Activated T-cell treated with anti-CD3 and anti-CD28 coated beads, Interleukin-2, amount 50 U/mL, for 24 hours (primary cell): ENCODE data around the gene CIDEB.
"Not testable (repeated sequence)": the region's sequence is repeated elsewhere in the genome, so short reads cannot be mapped to it uniquely, and the experiment has no call there.

Source experiments
- DNase-seq: peaks from one replicate; pipeline ENCODE4 v3.0.0-alpha.2; 2020
- H3K27ac Mint-ChIP-seq: 2 replicates; pipeline ENCODE4 v1.8.0; 2020; ENCODE audit warnings: mild to moderate bottlenecking, mixed read lengths
- H3K27me3 Mint-ChIP-seq: 2 replicates; pipeline ENCODE4 v1.8.0; 2020; ENCODE audit warnings: mixed read lengths
- H3K36me3 Mint-ChIP-seq: 2 replicates; pipeline ENCODE4 v1.8.0; 2020; ENCODE audit warnings: low read depth, mixed read lengths
- H3K4me1 Mint-ChIP-seq: 2 replicates; pipeline ENCODE4 v1.8.0; 2020; ENCODE audit warnings: low read depth, mixed read lengths
- H3K4me3 Mint-ChIP-seq: 2 replicates; pipeline ENCODE4 v1.8.0; 2020; ENCODE audit warnings: mild to moderate bottlenecking, moderate library complexity, mixed read lengths
- H3K9me3 Mint-ChIP-seq: 2 replicates; pipeline ENCODE4 v1.8.0; 2020; ENCODE audit warnings: mixed read lengths

Gene CIDEB

GRCh38 chr14:24307575-24308341 is at the start of gene CIDEB:
CIDEB (minus strand) TSS chr14:24307977; CDS start chr14:24307858, 119 bp downstream.
- H3K9me3 Mint-ChIP-seq: no peaks in the 10 kb centered on the region
- no peak within 1 kb of the TSS for H3K4me3 Mint-ChIP-seq
- H3K27ac Mint-ChIP-seq: peak within 1 kb of the TSS; percentile 57
- DNase-seq: peak; percentile 67
- H3K27me3 Mint-ChIP-seq: no peaks in the 10 kb centered on the region
- peaks cover 48% of the 10 kb centered on the region for H3K4me1 Mint-ChIP-seq
- H3K36me3 Mint-ChIP-seq: peaks cover 85% of the 10 kb centered on the region

GRCh38 chr14:24356208-24356607 is 48.4 kb upstream of the CIDEB start:
- no peak overlapping the region for H3K27ac Mint-ChIP-seq
- H3K9me3 Mint-ChIP-seq: no peaks in the 10 kb centered on the region
- H3K27me3 Mint-ChIP-seq: peaks cover 48% of the 10 kb centered on the region
- no peak for DNase-seq
- H3K36me3 Mint-ChIP-seq: no peaks in the 10 kb centered on the region
- peaks cover 3% of the 10 kb centered on the region for H3K4me1 Mint-ChIP-seq
- no peak overlapping the region for H3K4me3 Mint-ChIP-seq

GRCh38 chr14:24355009-24355408 is 47.2 kb upstream of the CIDEB start:
- no peak for DNase-seq
- Mint-ChIP-seq H3K4me1 (peaks cover 3% of the 10 kb centered on the region), H3K27me3 (peaks cover 52% of the 10 kb centered on the region), H3K27ac (no peak overlapping the region), H3K4me3 (no peak overlapping the region), H3K9me3 (no peaks in the 10 kb centered on the region), H3K36me3 (no peaks in the 10 kb centered on the region)

GRCh38 chr14:24354482-24354825 is 46.7 kb upstream of the CIDEB start:
- not testable (repeated sequence) for H3K27ac Mint-ChIP-seq, H3K36me3 Mint-ChIP-seq, DNase-seq, H3K4me3 Mint-ChIP-seq, H3K9me3 Mint-ChIP-seq, H3K4me1 Mint-ChIP-seq
- H3K27me3 Mint-ChIP-seq: peaks cover 54% of the 10 kb centered on the region

- Mint-ChIP-seq H3K9me3 (no peaks in the 10 kb centered on the region), H3K4me1 (peaks cover 3% of the 10 kb centered on the region), H3K36me3 (no peaks in the 10 kb centered on the region), H3K27ac (peak overlapping the region; percentile 38), H3K4me3 (no peak overlapping the region), H3K27me3 (peaks cover 56% of the 10 kb centered on the region)
- no peak for DNase-seq
Measured at GRCh38 chr14:24353559-24354481, 46.0 kb upstream of the CIDEB start.

GRCh38 chr14:24351517-24351916 is 43.7 kb upstream of the CIDEB start:
- DNase-seq: no peak
- H3K4me3 Mint-ChIP-seq: no peak overlapping the region
- H3K27ac Mint-ChIP-seq: no peak overlapping the region
- H3K4me1 Mint-ChIP-seq: peaks cover 3% of the 10 kb centered on the region
- H3K9me3 Mint-ChIP-seq: no peaks in the 10 kb centered on the region
- H3K27me3 Mint-ChIP-seq: peaks cover 60% of the 10 kb centered on the region
- H3K36me3 Mint-ChIP-seq: no peaks in the 10 kb centered on the region

- no peak overlapping the region for H3K27ac Mint-ChIP-seq
Measured at GRCh38 chr14:24349742-24350141, 42.0 kb upstream of the CIDEB start.

GRCh38 chr14:24348186-24348585 is 40.4 kb upstream of the CIDEB start:
- peaks cover 66% of the 10 kb centered on the region for H3K27me3 Mint-ChIP-seq

More at GRCh38 chr14:24349742-24350141, 42.0 kb upstream of the CIDEB start:
- Mint-ChIP-seq H3K9me3 (no peaks in the 10 kb centered on the region), H3K4me1 (peaks cover 3% of the 10 kb centered on the region), H3K36me3 (no peaks in the 10 kb centered on the region), H3K27me3 (peaks cover 69% of the 10 kb centered on the region), H3K4me3 (no peak overlapping the region)
- no peak for DNase-seq

GRCh38 chr14:24347134-24347533 is 39.4 kb upstream of the CIDEB start:
- Mint-ChIP-seq H3K27ac (no peak overlapping the region), H3K36me3 (no peaks in the 10 kb centered on the region), H3K9me3 (no peaks in the 10 kb centered on the region), H3K27me3 (peaks cover 59% of the 10 kb centered on the region), H3K4me1 (no peaks in the 10 kb centered on the region), H3K4me3 (no peak overlapping the region)
- no peak for DNase-seq

More at GRCh38 chr14:24348186-24348585, 40.4 kb upstream of the CIDEB start:
- H3K36me3 Mint-ChIP-seq: no peaks in the 10 kb centered on the region
- H3K27ac Mint-ChIP-seq: no peak overlapping the region
- H3K9me3 Mint-ChIP-seq: no peaks in the 10 kb centered on the region
- DNase-seq: no peak
- H3K4me1 Mint-ChIP-seq: no peaks in the 10 kb centered on the region
- H3K4me3 Mint-ChIP-seq: no peak overlapping the region

- H3K36me3 Mint-ChIP-seq: peaks cover 3% of the 10 kb centered on the region
- no peak overlapping the region for H3K27ac Mint-ChIP-seq
- H3K4me3 Mint-ChIP-seq: no peak overlapping the region
- no peak for DNase-seq
- H3K4me1 Mint-ChIP-seq: peaks cover 11% of the 10 kb centered on the region
- H3K9me3 Mint-ChIP-seq: no peaks in the 10 kb centered on the region
- H3K27me3 Mint-ChIP-seq: peaks cover 32% of the 10 kb centered on the region
Measured at GRCh38 chr14:24343795-24344660, 36.3 kb upstream of the CIDEB start.

- DNase-seq: no peak
- no peak overlapping the region for H3K27ac Mint-ChIP-seq
- peaks cover 23% of the 10 kb centered on the region for H3K4me1 Mint-ChIP-seq
- H3K9me3 Mint-ChIP-seq: no peaks in the 10 kb centered on the region
- peaks cover 29% of the 10 kb centered on the region for H3K27me3 Mint-ChIP-seq
- H3K4me3 Mint-ChIP-seq: no peak overlapping the region
- peaks cover 7% of the 10 kb centered on the region for H3K36me3 Mint-ChIP-seq
Measured at GRCh38 chr14:24342889-24343288, 35.1 kb upstream of the CIDEB start.

- no peak for DNase-seq
- H3K27me3 Mint-ChIP-seq: peaks cover 25% of the 10 kb centered on the region
- peaks cover 20% of the 10 kb centered on the region for H3K36me3 Mint-ChIP-seq
- no peak overlapping the region for H3K4me3 Mint-ChIP-seq
- H3K27ac Mint-ChIP-seq: no peak overlapping the region
- H3K9me3 Mint-ChIP-seq: no peaks in the 10 kb centered on the region
- H3K4me1 Mint-ChIP-seq: peaks cover 24% of the 10 kb centered on the region
Measured at GRCh38 chr14:24340606-24341005, 32.8 kb upstream of the CIDEB start.

GRCh38 chr14:24339284-24340151 is 31.7 kb upstream of the CIDEB start, which contains the start of gene RIPK3:
RIPK3 (minus strand) TSS chr14:24339991; CDS start chr14:24339826, 165 bp downstream.
- H3K4me3 Mint-ChIP-seq: peak within 1 kb of the TSS; percentile 86
- peak within 1 kb of the TSS; percentile 83 for H3K27ac Mint-ChIP-seq
- H3K27me3 Mint-ChIP-seq: peaks cover 28% of the 10 kb centered on the region
- peak; percentile 81 for DNase-seq
- H3K4me1 Mint-ChIP-seq: peaks cover 31% of the 10 kb centered on the region
- no peaks in the 10 kb centered on the region for H3K9me3 Mint-ChIP-seq
- peaks cover 20% of the 10 kb centered on the region for H3K36me3 Mint-ChIP-seq
